K562 (cell line): ENCODE measurements around the gene UTP14A. TPM values are rescaled to one million over a fixed set of nuclear protein-coding genes. Genes with fewer than 3 reads are reported as not detected.

Experiments used
- CHD2 ChIP-seq: IDR thresholded peaks from 2 replicates; pipeline ENCODE4 v1.6.1; 2011; ENCODE audit warnings: low read depth, low read length
- CHD4 ChIP-seq: fragments of 200-600 bp; sonication (generic); IDR thresholded peaks from 3 replicates; pipeline ENCODE4 v1.6.1; 2012; ENCODE audit warnings: low read depth, mild to moderate bottlenecking, mixed read lengths, low read length, inconsistent platforms; ENCODE audit not compliant: insufficient read depth, insufficient replicate concordance, poor library complexity, severe bottlenecking
- ELF2 ChIP-seq: fragments of 250-450 bp; sonication (Bioruptor Pico); IDR thresholded peaks from 2 replicates; pipeline ENCODE4 v1.5.0; 2021; ENCODE audit warnings: mild to moderate bottlenecking
- HMGN3 ChIP-seq: IDR thresholded peaks from 2 replicates; pipeline ENCODE4 v1.6.1; 2011; ENCODE audit warnings: borderline replicate concordance, low read depth, mild to moderate bottlenecking, mixed read lengths, low read length; ENCODE audit not compliant: insufficient read length; ENCODE audit errors: extremely low read depth
- KDM1A ChIP-seq, 2 experiments: fragments of 450-650 bp; IDR thresholded peaks; 2 replicates each; pipeline ENCODE4 v1.6.1; 2016; ENCODE audit warnings: mild to moderate bottlenecking in 2 of 2
- KLF1 ChIP-seq: fragments of 450-650 bp; IDR thresholded peaks from 2 replicates; pipeline ENCODE4 v1.6.1; 2016; ENCODE audit warnings: missing genetic modification characterization, missing compliant biosample characterization
- KLF16 ChIP-seq: IDR thresholded peaks from 2 replicates; pipeline ENCODE4 v1.6.1; 2016; ENCODE audit warnings: antibody characterized with exemption
- MYC ChIP-seq, 2 experiments: fragments of 250-450 bp in 1 of 2; sonication (Bioruptor Pico) in 1 of 2; IDR thresholded peaks; 2 replicates each; pipeline versions ENCODE4 v1.5.1 to v1.6.1; 2012 to 2021; ENCODE audit warnings: low read depth in 2 of 2, borderline replicate concordance in 1 of 2, improper control_type of control experiment in 1 of 2, low read length in 1 of 2, mild to moderate bottlenecking in 1 of 2, moderate library complexity in 1 of 2
- NCOA6 ChIP-seq: fragments of 450-650 bp; IDR thresholded peaks from 2 replicates; pipeline ENCODE4 v1.6.1; 2017; ENCODE audit warnings: mild to moderate bottlenecking
- NFIC ChIP-seq: fragments of 450-650 bp; IDR thresholded peaks from 2 replicates; pipeline ENCODE4 v1.6.1; 2017; ENCODE audit warnings: mild to moderate bottlenecking, inconsistent platforms
- NR2C2 ChIP-seq, 2 experiments: fragments of 200-800 bp in 1 of 2; sonication (Bioruptor generic) in 1 of 2; sonication (generic) in 1 of 2; formaldehyde crosslinking in 1 of 2; IDR thresholded peaks; 2 replicates each; pipeline versions ENCODE4 v1.6.1 to v1.8.0; 2016 to 2022; ENCODE audit warnings: mild to moderate bottlenecking in 1 of 2, missing compliant biosample characterization in 1 of 2, missing genetic modification characterization in 1 of 2, missing genetic modification reagents in 1 of 2
- PHF20 ChIP-seq: fragments of 450-650 bp; IDR thresholded peaks from 2 replicates; pipeline ENCODE4 v1.6.1; 2018; ENCODE audit not compliant: partially characterized antibody
- POLR2B ChIP-seq: fragments of 450-650 bp; IDR thresholded peaks from 2 replicates; pipeline ENCODE4 v1.6.1; 2018; ENCODE audit warnings: low read depth; ENCODE audit not compliant: partially characterized antibody
- POLR3G ChIP-seq: IDR thresholded peaks from 2 replicates; pipeline ENCODE4 v1.6.1; 2011; ENCODE audit not compliant: insufficient read length, insufficient replicate concordance; ENCODE audit errors: extremely low read depth
- RAD21 ChIP-seq, 2 experiments: fragments of 250-450 bp in 1 of 2; fragments of 450-650 bp in 1 of 2; sonication (Bioruptor Pico) in 1 of 2; formaldehyde crosslinking in 1 of 2; IDR thresholded peaks in 1 of 2; conservative IDR thresholded peaks in 1 of 2; 2 replicates each; pipeline versions ENCODE4 v1.4.0 to v1.8.0; 2020 to 2022; ENCODE audit warnings: mild to moderate bottlenecking in 2 of 2, moderate library complexity in 1 of 2
- TAF9B ChIP-seq: fragments of 450-650 bp; IDR thresholded peaks from 2 replicates; pipeline ENCODE4 v1.6.1; 2018; ENCODE audit warnings: mild to moderate bottlenecking; ENCODE audit not compliant: partially characterized antibody
- TBL1XR1 ChIP-seq, 2 experiments: IDR thresholded peaks; 2 replicates each; pipeline ENCODE4 v1.6.1; 2012; ENCODE audit warnings: improper control_type of control experiment in 2 of 2, low read length in 2 of 2, mild to moderate bottlenecking in 1 of 2
- TEAD1 ChIP-seq, 2 experiments: fragments of 450-650 bp in 1 of 2; sonication (generic) in 1 of 2; formaldehyde crosslinking; IDR thresholded peaks; 2 replicates each; pipeline versions ENCODE4 v1.4.0 to v1.8.0; 2020 to 2022; ENCODE audit warnings: mild to moderate bottlenecking in 2 of 2, missing genetic modification reagents in 1 of 2
- U2AF2 ChIP-seq: fragments of 200-400 bp; formaldehyde crosslinking; optimal IDR thresholded peaks from 2 replicates; pipeline ENCODE3; 2017; ENCODE audit warnings: low read depth, mild to moderate bottlenecking, low read length
- ZBTB7A ChIP-seq: IDR thresholded peaks from 2 replicates; pipeline ENCODE4 v1.6.1; 2011; ENCODE audit warnings: low read depth, mild to moderate bottlenecking, low read length, moderate library complexity, borderline replicate concordance; ENCODE audit not compliant: control insufficient read depth
- ZNF239 ChIP-seq: fragments of 250-450 bp; sonication (Bioruptor Pico); IDR thresholded peaks from 2 replicates; pipeline ENCODE4 v1.4.0; 2020; ENCODE audit warnings: mild to moderate bottlenecking
- ZNF311 ChIP-seq: fragments of 250-450 bp; sonication (Bioruptor Pico); IDR thresholded peaks from 2 replicates; pipeline ENCODE4 v1.4.0; 2020; ENCODE audit warnings: mild to moderate bottlenecking, moderate library complexity
- ZNF384 ChIP-seq: IDR thresholded peaks from 2 replicates; pipeline ENCODE4 v1.6.1; 2012; ENCODE audit warnings: low read depth, low read length, improper control_type of control experiment
- ZZZ3 ChIP-seq: fragments of 450-650 bp; IDR thresholded peaks from 2 replicates; pipeline ENCODE4 v1.6.1; 2016; ENCODE audit warnings: antibody characterized with exemption, mild to moderate bottlenecking, moderate library complexity
- polyA plus RNA-seq, 8 experiments: library from polyadenylated mRNA; depleted of rRNA in 4 of 8; stranded (reverse) in 5 of 8; unstranded in 3 of 8; fragments of >200 nt; fragmentation: Nextera tagmentation in 2 of 8; fragmentation: Illumina TruSeq in 1 of 8; extraction: Ambion mirVana in 2 of 8; extraction: Trizol in 1 of 8; gene quantifications; 2 replicates each; pipeline versions ENCODE4 v1.2.1 to v1.2.3, GENCODE V29; 2011 to 2014; ENCODE audit warnings: inconsistent platforms in 1 of 8, missing spikeins in 1 of 8
- total RNA-seq, 7 experiments: library from RNA; depleted of rRNA in 6 of 7; stranded (reverse); fragments of >200 nt in 6 of 7; fragmentation: Illumina TruSeq in 2 of 7; extraction: Trizol in 2 of 7; gene quantifications; 2 replicates each; pipeline versions ENCODE4 v1.2.1 to v1.2.3, GENCODE V29; 2011 to 2021; ENCODE audit warnings: low replicate concordance in 1 of 7
- TF ChIP-seq, protein P1 (sequence below): sonication (generic); formaldehyde crosslinking; IDR thresholded peaks from 2 replicates; pipeline ENCODE4 v1.8.0; 2022; ENCODE audit warnings: mild to moderate bottlenecking, missing genetic modification reagents, borderline replicate concordance

Gene UTP14A
- total and polyA plus RNA-seq, 9 of the 15 experiments (the other 6 are each of a cell fraction or from before 2014, with no cell fraction given) = 30.5 to 91.0 (median 64.1) TPM

DNA sequence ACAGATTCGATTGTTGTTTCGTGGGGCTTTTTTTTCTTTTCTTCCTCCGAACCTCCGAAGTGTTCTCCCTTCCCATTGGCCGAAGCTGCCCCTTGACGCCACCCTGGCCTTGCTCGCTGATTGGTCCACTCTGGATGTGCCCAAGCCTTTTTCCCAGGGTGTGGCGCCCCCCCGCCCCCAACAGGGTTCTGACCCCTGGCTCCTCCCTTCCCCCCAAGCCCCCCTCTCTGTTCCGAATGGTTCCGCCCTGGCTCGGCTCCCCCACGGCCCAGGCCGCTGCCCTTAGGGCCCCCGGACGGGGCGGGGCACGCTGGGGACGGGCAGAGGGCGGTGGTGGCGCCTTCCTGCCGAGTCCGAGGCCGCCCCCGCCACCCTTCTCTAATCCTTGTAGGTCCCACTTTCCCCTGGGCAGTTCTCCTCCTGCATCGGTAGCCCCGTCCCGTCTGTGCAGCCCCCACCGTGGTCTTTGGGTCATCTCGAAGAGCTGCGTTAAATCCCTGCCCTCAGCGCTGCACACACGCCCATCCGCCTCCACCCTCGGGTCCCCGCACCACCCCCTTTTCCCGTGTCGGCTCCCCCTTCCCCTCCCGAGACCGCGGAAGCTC, 25.5 kb downstream of the UTP14A start (continued):
- TF ChIP-seq KLF1 (tag) (0 out of 2 replicates have a peak, but pooled peaks have one; percentile 34), CHD4 (no peak), POLR2B (no peak), CHD2 (peak; percentile 56; the same call in 1 of the 2 replicates), TBL1XR1 (IDR thresholded peaks at IDR 0.05; ENCODE audit: low read length in 2 of 2) (peak in 1 of 2 experiments; percentile 10; a peak in 1 of 4 replicates), TEAD1 (CRISPR knock-in tag; IDR thresholded peaks at IDR 0.05) (0 out of 4 replicates have a peak, but pooled peaks of 1 of the 2 experiments have one; percentile 46), ZNF311 (CRISPR knock-in tag) (no peak), NCOA6 (0 out of 2 replicates have a peak, but pooled peaks have one; percentile 42), TAF9B (no peak), ZNF384 (peak; percentile 71), ELF2 (CRISPR knock-in tag) (no peak), RAD21 (CRISPR knock-in tag; conservative IDR thresholded peaks at IDR 0.05 in 1 of 2, IDR thresholded peaks at IDR 0.05 in 1 of 2) (no peak), HMGN3 (peak; percentile 47), KLF16 (no peak), NFIC (peak; percentile 41), KDM1A (IDR thresholded peaks at IDR 0.05) (peak in 1 of 2 experiments; percentile 14; a peak in 1 of 4 replicates), MYC (IDR thresholded peaks at IDR 0.05; ENCODE audit: low read depth, low read length) (no peak), MYC (CRISPR knock-in tag; IDR thresholded peaks at IDR 0.05; ENCODE audit: borderline replicate concordance, low read depth) (0 out of 2 replicates have a peak, but pooled peaks have one; percentile 22), ZBTB7A (peak; percentile 60; the same call in 1 of the 2 replicates), POLR3G (no peak), NR2C2 (CRISPR knock-in tag; IDR thresholded peaks at IDR 0.05) (no peak), NR2C2 (tag; IDR thresholded peaks at IDR 0.05) (peak; percentile 89), PHF20 (no peak), ZZZ3 (no peak), U2AF2 (no peak), ZNF239 (CRISPR knock-in tag) (no peak)
- TF ChIP-seq, protein P1, sequence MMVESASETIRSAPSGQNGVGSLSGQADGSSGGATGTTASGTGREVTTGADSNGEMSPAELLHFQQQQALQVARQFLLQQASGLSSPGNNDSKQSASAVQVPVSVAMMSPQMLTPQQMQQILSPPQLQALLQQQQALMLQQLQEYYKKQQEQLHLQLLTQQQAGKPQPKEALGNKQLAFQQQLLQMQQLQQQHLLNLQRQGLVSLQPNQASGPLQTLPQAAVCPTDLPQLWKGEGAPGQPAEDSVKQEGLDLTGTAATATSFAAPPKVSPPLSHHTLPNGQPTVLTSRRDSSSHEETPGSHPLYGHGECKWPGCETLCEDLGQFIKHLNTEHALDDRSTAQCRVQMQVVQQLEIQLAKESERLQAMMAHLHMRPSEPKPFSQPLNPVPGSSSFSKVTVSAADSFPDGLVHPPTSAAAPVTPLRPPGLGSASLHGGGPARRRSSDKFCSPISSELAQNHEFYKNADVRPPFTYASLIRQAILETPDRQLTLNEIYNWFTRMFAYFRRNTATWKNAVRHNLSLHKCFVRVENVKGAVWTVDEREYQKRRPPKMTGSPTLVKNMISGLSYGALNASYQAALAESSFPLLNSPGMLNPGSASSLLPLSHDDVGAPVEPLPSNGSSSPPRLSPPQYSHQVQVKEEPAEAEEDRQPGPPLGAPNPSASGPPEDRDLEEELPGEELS (CRISPR knock-in tag) = no peak
